ENCODE data around the gene TMTC4.

- TF ChIP-seq CTCF (IDR thresholded peaks at IDR 0.05), result no peak
- no peak for TF ChIP-seq POLR2A (IDR thresholded peaks at IDR 0.05)
Measured at GRCh38 chr13:100560498-100561157, 114.0 kb downstream of the TMTC4 start.
